Fibroblast of skin of right biceps (primary cell): ENCODE measurements around the gene TAS1R3.
A peak's percentile ranks its signal among the peaks of the same experiment; 100 is the strongest.
"Not testable (repeated sequence)": the region's sequence is repeated elsewhere in the genome, so short reads cannot be mapped to it uniquely, and the experiment has no call there.

Experiments used
- DNase-seq: peaks from one replicate; pipeline ENCODE4 v3.0.0-alpha.2; 2013

TAS1R3 gene

GRCh38 chr1:1354271-1355247, 23.5 kb downstream of the TAS1R3 start:
- DNase-seq, result no peak

GRCh38 chr1:1355416-1355815, 24.3 kb downstream of the TAS1R3 start:
- peak; percentile 47 for DNase-seq

GRCh38 chr1:1356166-1356795, 25.2 kb downstream of the TAS1R3 start:
- DNase-seq, result no peak

- DNase-seq, result no peak
Observed at GRCh38 chr1:1356796-1357401, 25.8 kb downstream of the TAS1R3 start.

GRCh38 chr1:1357871-1358432, 26.9 kb downstream of the TAS1R3 start:
- DNase-seq, result no peak

GRCh38 chr1:1358433-1359271, 27.6 kb downstream of the TAS1R3 start, which contains the start of gene MXRA8:
Gene MXRA8, minus strand, starts transcription at chr1:1358555. Its CDS starts 51 bp downstream, at chr1:1358504.
- peak; percentile 94 for DNase-seq

- DNase-seq, result peak; percentile 79
Observed at GRCh38 chr1:1359308-1359663, 28.2 kb downstream of the TAS1R3 start.

GRCh38 chr1:1359664-1360468, 28.8 kb downstream of the TAS1R3 start:
- peak; percentile 83 for DNase-seq

GRCh38 chr1:1360506-1361169, 29.6 kb downstream of the TAS1R3 start:
- DNase-seq, result peak; percentile 95

- no peak for DNase-seq
Observed at GRCh38 chr1:1361233-1361981, 30.3 kb downstream of the TAS1R3 start.

GRCh38 chr1:1361982-1362423, 30.9 kb downstream of the TAS1R3 start:
- DNase-seq, result peak; percentile 83

- no peak for DNase-seq
Observed at GRCh38 chr1:1364266-1364665, 33.2 kb downstream of the TAS1R3 start.

GRCh38 chr1:1365875-1366698, 35.0 kb downstream of the TAS1R3 start:
- no peak for DNase-seq

GRCh38 chr1:1366699-1367066, 35.6 kb downstream of the TAS1R3 start:
- no peak for DNase-seq

GRCh38 chr1:1367315-1367714, 36.2 kb downstream of the TAS1R3 start:
- DNase-seq, result no peak

- not testable (repeated sequence) for DNase-seq
Observed at GRCh38 chr1:1370094-1370493, 39.0 kb downstream of the TAS1R3 start.

GRCh38 chr1:1370771-1371300, 39.8 kb downstream of the TAS1R3 start:
- no peak for DNase-seq

GRCh38 chr1:1371364-1371745, 40.3 kb downstream of the TAS1R3 start:
- DNase-seq, result no peak
